Measurements from ENCODE around the gene RBM17. TPM values are rescaled to one million over a fixed set of nuclear protein-coding genes. Genes with fewer than 3 reads are reported as not detected.

The RBM17 gene
- total RNA-seq, 1 donor = 47.5 TPM

DNA sequence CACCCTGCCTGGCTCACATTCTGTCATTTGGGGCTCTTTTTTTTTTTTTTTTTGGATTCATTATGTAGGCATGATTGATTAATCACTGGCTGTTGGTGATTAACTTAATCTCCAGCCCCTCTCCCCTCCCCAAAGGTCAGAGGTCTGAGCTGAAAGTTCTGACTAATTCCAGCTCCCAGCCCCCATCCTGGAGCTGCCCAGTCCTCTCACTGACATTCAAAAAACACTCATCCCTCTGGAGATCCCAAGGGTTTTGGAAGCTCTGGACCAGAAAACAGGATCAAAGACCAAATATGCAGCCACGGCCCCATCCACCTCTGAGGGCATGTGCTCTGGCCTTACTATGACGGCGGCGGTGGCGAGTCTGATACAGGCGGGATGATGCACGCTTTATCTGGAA, 53.8 kb downstream of the RBM17 start:
- TF ChIP-seq, protein P1, sequence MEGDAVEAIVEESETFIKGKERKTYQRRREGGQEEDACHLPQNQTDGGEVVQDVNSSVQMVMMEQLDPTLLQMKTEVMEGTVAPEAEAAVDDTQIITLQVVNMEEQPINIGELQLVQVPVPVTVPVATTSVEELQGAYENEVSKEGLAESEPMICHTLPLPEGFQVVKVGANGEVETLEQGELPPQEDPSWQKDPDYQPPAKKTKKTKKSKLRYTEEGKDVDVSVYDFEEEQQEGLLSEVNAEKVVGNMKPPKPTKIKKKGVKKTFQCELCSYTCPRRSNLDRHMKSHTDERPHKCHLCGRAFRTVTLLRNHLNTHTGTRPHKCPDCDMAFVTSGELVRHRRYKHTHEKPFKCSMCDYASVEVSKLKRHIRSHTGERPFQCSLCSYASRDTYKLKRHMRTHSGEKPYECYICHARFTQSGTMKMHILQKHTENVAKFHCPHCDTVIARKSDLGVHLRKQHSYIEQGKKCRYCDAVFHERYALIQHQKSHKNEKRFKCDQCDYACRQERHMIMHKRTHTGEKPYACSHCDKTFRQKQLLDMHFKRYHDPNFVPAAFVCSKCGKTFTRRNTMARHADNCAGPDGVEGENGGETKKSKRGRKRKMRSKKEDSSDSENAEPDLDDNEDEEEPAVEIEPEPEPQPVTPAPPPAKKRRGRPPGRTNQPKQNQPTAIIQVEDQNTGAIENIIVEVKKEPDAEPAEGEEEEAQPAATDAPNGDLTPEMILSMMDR (IDR thresholded peaks at IDR 0.05; ENCODE audit: insufficient read depth, low read depth, low read length) = no peak
- no peak overlapping the region for H3K4me3 ChIP-seq (ENCODE audit: low read depth, low read length)
- DNase-seq (ENCODE audit: low read depth) = no peak

DNA sequence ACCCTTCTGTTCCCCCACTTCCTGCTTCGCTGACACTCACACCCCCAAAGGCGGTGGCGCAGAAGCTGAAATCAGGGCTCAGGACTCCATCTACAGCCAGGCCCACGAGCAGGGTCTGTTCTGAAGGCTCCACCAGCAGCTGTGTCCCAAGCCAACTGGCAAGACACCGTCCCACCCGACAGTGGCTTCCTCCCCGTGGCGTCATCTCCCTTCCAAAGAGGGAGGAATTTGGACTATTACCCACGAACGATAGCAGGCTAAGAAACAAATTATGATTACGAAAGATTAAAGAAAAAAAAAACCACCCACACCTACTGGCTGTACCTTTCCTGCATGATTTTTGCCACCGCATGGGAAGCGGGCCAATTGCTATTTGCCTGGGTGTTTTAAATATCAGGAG, 54.3 kb downstream of the RBM17 start:
- H3K4me3 ChIP-seq (ENCODE audit: low read depth, low read length) = no peak overlapping the region
- no peak for DNase-seq (ENCODE audit: low read depth)
- TF ChIP-seq, protein P1 (IDR thresholded peaks at IDR 0.05; ENCODE audit: insufficient read depth, low read depth, low read length) = no peak

DNA sequence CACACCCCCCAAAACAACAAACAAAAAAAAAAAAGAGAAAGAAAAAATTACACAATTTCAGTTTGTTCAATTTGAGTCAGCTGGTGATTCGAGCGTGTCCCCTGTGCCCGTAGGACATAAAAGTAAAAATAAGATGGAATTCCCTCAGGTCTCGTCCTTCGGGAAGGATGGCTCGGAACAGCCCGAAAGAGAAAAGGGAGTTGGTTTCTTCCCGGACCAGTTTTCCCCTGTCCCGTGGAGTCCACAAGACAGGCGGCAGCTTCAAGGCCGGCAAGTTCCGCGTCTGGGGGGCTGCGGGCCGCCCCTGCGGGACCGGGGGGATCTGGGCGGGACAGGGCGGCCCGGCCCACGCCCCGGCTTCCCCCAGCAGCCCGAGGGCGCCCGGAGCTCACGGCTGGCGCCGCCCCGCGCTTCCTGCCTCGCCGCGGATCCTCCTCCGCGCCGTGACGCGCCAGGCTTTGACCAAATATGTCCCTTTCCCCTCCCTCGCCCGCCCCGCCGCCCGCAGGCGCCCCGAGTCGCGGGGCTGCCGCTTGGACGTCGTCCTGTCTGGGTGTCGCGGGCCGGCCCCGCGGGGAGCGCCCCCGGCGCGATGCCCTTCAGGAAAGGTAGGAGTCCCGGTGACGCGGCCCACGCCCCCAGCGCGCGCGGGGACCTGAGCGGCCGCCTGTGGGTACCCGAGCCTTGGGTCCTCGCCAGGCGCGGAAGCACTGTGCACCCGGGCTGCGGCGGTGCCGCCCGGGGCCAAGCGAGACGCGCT, 55.8 kb downstream of the RBM17 start:
- DNase-seq (ENCODE audit: low read depth) = peak; percentile 84
- H3K4me3 ChIP-seq (ENCODE audit: low read depth, low read length) = peak overlapping the region; percentile 75
- TF ChIP-seq, protein P1 (IDR thresholded peaks at IDR 0.05; ENCODE audit: insufficient read depth, low read depth, low read length) = no peak

DNA sequence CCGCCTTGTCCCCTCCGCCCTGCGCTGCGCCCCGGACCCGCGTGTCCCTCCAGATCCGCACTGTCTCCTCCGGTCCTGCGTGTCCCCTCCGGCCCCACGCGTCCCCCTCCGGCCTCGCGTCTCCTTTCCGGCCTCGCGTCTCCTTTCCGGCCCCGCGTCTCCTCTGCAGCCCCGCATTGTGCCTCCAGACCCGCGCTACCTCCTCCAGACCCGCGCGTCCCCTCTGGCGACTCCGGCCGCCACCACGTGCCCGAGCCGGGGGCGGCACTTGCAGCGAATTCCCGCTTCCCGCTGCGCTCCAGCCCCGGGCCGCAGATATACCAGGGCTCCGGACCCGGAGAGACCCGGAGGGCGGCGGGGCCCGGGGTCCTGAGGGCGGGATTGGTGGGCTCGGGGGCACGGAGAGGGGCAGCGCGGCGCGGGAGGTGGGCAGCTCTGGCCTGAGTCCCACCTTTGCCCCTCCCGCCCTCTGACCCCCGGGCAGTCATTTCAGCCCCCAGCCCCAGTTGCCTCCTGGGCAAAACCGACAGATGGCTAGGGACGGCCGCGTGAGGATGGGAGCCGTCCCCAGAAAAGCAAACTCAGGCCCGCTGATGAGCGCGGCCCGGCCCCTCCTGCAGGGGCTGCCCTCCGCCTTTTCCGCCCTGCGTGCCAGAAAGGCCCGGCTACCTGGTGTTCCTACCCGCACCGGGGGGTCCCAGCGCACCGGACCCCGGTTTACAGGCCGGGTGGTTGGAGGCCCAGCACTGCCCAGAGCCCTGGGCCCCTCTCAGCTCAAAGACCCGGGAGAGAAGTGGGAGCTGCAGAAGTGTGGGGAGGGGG, 56.5 kb downstream of the RBM17 start:
- peak overlapping the region; percentile 75 for H3K4me3 ChIP-seq (ENCODE audit: low read depth, low read length)
- TF ChIP-seq, protein P1 (IDR thresholded peaks at IDR 0.05; ENCODE audit: insufficient read depth, low read depth, low read length) = no peak
- DNase-seq (ENCODE audit: low read depth) = no peak

DNA sequence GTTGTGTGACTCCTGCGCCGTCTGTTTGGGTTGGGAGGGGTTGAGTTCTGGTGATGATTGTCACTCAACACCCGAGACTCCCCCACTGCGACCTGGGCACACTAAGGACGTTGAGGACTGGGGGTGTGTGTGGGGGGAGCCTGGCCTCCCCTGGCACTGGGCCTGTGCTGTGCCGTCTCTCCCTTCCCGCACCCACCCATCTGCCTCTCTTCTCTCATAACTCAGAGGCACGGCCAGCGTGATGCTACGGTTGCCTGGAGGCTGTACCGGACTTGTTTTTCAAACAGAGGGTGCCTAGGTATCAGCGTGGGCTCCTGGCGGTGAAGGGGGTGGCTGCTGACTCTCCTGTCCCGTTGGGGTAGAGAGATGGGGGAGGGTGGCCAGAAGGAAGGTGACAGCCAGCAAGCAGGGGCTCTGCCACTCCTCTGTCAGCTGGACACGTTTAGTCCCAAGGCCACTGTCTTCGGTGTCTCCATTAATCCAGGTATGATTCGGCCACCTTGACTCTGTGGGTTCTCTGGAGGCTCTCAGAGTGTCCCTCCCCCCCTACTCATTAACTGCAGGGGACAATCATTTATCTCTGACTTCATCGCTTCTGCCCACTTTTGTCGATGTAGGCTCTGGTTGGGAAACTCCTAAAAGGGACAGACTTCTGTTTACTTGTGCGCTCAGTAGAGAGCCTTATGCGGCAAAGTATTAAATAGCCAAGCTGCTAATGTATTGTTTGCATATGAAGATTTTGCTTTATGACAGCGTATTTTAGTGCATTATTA, 57.4 kb downstream of the RBM17 start:
- TF ChIP-seq, protein P1 (IDR thresholded peaks at IDR 0.05; ENCODE audit: insufficient read depth, low read depth, low read length) = no peak
- DNase-seq (ENCODE audit: low read depth) = no peak
- peak overlapping the region; percentile 75 for H3K4me3 ChIP-seq (ENCODE audit: low read depth, low read length)

DNA sequence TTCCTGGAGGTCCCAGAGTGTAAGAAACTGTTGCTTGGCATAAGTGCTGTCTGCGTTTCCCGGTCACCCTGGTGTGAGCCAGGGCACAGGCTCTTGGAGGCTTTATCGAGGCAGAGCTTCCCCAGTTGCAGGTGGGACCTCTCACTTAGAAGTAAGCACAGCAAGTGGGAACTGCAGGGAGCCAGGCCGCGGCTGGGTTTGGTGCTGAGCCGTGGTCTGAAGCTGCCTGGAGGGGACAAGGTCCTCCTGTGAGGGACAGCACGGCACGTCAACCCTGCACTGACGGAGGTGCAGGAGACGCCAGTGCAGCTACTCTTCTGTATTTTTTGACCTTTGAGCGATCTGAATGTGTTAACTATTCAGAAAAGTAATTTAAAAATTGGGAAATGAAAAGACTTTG, 58.1 kb downstream of the RBM17 start:
- TF ChIP-seq, protein P1 (IDR thresholded peaks at IDR 0.05; ENCODE audit: insufficient read depth, low read depth, low read length) = no peak
- no peak for DNase-seq (ENCODE audit: low read depth)
- H3K4me3 ChIP-seq (ENCODE audit: low read depth, low read length) = no peak overlapping the region

Data from fibroblast of villous mesenchyme (primary cell).